ENCODE data around the gene PI4KA.

PI4KA gene

GRCh38 chr22:20674998-20675397 lies 183.6 kb downstream of the PI4KA start:
- TF ChIP-seq PATZ1 (CRISPR knock-in tag; IDR thresholded peaks at IDR 0.05; ENCODE audit: borderline replicate concordance) = no peak
- TF ChIP-seq ZNF8 (CRISPR knock-in tag; IDR thresholded peaks at IDR 0.05) = no peak
- TF ChIP-seq ARNTL (CRISPR knock-in tag; IDR thresholded peaks at IDR 0.05; ENCODE audit: borderline replicate concordance, low read depth) = no peak
- no peak for TF ChIP-seq GLIS3 (CRISPR knock-in tag; IDR thresholded peaks at IDR 0.05)
- TF ChIP-seq TSHZ2 (CRISPR knock-in tag; IDR thresholded peaks at IDR 0.05) = no peak
- TF ChIP-seq RARB (CRISPR knock-in tag; IDR thresholded peaks at IDR 0.05) = no peak
- no peak for TF ChIP-seq ZNF565 (CRISPR knock-in tag; conservative IDR thresholded peaks at IDR 0.05; ENCODE audit: low read depth)
- no peak for TF ChIP-seq TCF4 (CRISPR knock-in tag; IDR thresholded peaks at IDR 0.05; ENCODE audit: borderline replicate concordance)
- TF ChIP-seq ZFP30 (CRISPR knock-in tag; IDR thresholded peaks at IDR 0.05) = no peak
- TF ChIP-seq TOX (CRISPR knock-in tag; IDR thresholded peaks at IDR 0.05; ENCODE audit: borderline replicate concordance) = no peak
- no peak for TF ChIP-seq POU6F1 (CRISPR knock-in tag; IDR thresholded peaks at IDR 0.05; ENCODE audit: borderline replicate concordance, low read depth)
- ATAC-seq = no peak

- TF ChIP-seq CSDC2 (CRISPR knock-in tag; IDR thresholded peaks at IDR 0.05) (no peak), SNAI2 (CRISPR knock-in tag; IDR thresholded peaks at IDR 0.05) (no peak), BACH2 (CRISPR knock-in tag; IDR thresholded peaks at IDR 0.05; ENCODE audit: borderline replicate concordance) (no peak), ZNF565 (CRISPR knock-in tag; conservative IDR thresholded peaks at IDR 0.05; ENCODE audit: low read depth) (no peak), PPARA (CRISPR knock-in tag; IDR thresholded peaks at IDR 0.05; ENCODE audit: borderline replicate concordance) (no peak), ZFP30 (CRISPR knock-in tag; IDR thresholded peaks at IDR 0.05) (no peak), ISL1 (CRISPR knock-in tag; IDR thresholded peaks at IDR 0.05) (no peak), PATZ1 (CRISPR knock-in tag; IDR thresholded peaks at IDR 0.05; ENCODE audit: borderline replicate concordance) (no peak), CSRNP3 (CRISPR knock-in tag; IDR thresholded peaks at IDR 0.05) (no peak)
- no peak for ATAC-seq
These were observed 185.1 kb downstream of the PI4KA start for GRCh38 chr22:20673295-20674195.

- no peak for ATAC-seq
- TF ChIP-seq TSHZ2 (CRISPR knock-in tag; IDR thresholded peaks at IDR 0.05) (no peak), ARNTL (CRISPR knock-in tag; IDR thresholded peaks at IDR 0.05; ENCODE audit: borderline replicate concordance, low read depth) (no peak), PATZ1 (CRISPR knock-in tag; IDR thresholded peaks at IDR 0.05; ENCODE audit: borderline replicate concordance) (no peak), POU6F1 (CRISPR knock-in tag; IDR thresholded peaks at IDR 0.05; ENCODE audit: borderline replicate concordance, low read depth) (no peak)
These were observed 185.9 kb downstream of the PI4KA start for GRCh38 chr22:20672732-20673131.

Measured in SK-N-SH treated with all-trans-retinoic acid at 6 μM for 48 hours (cell line).